Parathyroid adenoma (tissue), 2 donors: Measurements from ENCODE around the gene CCNC.

Source experiments
- H2AFZ ChIP-seq: fragments of 300-600 bp; sonication (generic); one replicate; pipeline ENCODE4 v1.7.0; 2017; ENCODE audit warnings: antibody characterized with exemption, mild to moderate bottlenecking
- H3K27ac ChIP-seq: fragments of 300-600 bp; sonication (generic); one replicate; pipeline ENCODE4 v1.7.0; 2017
- H3K27me3 ChIP-seq: fragments of 300-600 bp; sonication (generic); one replicate; pipeline ENCODE4 v1.7.0; 2017; ENCODE audit warnings: low read length; ENCODE audit not compliant: control insufficient read depth, insufficient read depth
- H3K36me3 ChIP-seq: fragments of 300-600 bp; sonication (generic); one replicate; pipeline ENCODE4 v1.7.0; 2017; ENCODE audit warnings: low read length; ENCODE audit not compliant: control insufficient read depth, insufficient read depth
- H3K4me1 ChIP-seq: fragments of 300-600 bp; sonication (generic); one replicate; pipeline ENCODE4 v1.7.0; 2017; ENCODE audit warnings: control low read depth
- H3K4me2 ChIP-seq: fragments of 300-600 bp; sonication (generic); one replicate; pipeline ENCODE4 v1.7.0; 2017; ENCODE audit warnings: low read length
- H3K4me3 ChIP-seq: fragments of 300-600 bp; sonication (generic); one replicate; pipeline ENCODE4 v1.7.0; 2017; ENCODE audit warnings: low read depth, low read length
- H3K79me2 ChIP-seq: fragments of 300-600 bp; sonication (generic); one replicate; pipeline ENCODE4 v1.7.0; 2017; ENCODE audit warnings: control low read depth
- H3K9ac ChIP-seq: fragments of 300-600 bp; sonication (generic); one replicate; pipeline ENCODE4 v1.7.0; 2017; ENCODE audit warnings: mild to moderate bottlenecking
- H3K9me3 ChIP-seq: fragments of 300-600 bp; sonication (generic); one replicate; pipeline ENCODE4 v1.7.0; 2017; ENCODE audit warnings: low read length; ENCODE audit not compliant: control insufficient read depth
- CTCF ChIP-seq: fragments of 300-600 bp; sonication (generic); IDR thresholded peaks from one replicate; pipeline ENCODE4 v1.7.0; 2017; ENCODE audit warnings: antibody characterized with exemption, mild to moderate bottlenecking
- donor health status: primary hyperparathyroidism.

CCNC gene

DNA sequence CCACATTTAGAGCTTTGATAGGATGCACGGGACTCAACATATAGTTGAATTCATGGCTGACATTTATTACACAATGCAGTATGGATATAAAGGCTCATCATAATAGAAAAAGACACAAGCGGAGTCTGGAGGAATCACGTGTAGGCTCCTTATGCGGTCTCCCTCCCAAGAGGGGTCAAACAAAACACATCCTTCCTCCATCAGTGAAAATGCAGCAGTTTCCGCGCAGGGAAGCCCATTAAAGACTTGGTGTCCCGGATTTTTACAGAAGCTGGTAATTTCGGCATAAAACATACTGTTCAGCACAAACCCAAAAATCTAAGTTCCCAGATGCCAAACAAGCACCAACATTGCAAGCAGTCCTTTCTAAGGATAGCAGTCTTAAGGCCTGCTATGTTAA, 54.4 kb downstream of the CCNC start:
- peak overlapping the region; percentile 81 for H3K4me2 ChIP-seq
- H3K79me2 ChIP-seq = no peaks in the 10 kb centered on the region
- no peak overlapping the region for H3K27ac ChIP-seq
- no peak overlapping the region for H3K9ac ChIP-seq
- no peaks in the 10 kb centered on the region for H3K9me3 ChIP-seq
- no peak for TF ChIP-seq CTCF
- H2AFZ ChIP-seq = peak overlapping the region; percentile 94
- peaks cover 5% of the 10 kb centered on the region for H3K4me1 ChIP-seq
- no peaks in the 10 kb centered on the region for H3K27me3 ChIP-seq
- peak overlapping the region; percentile 69 for H3K4me3 ChIP-seq
- no peaks in the 10 kb centered on the region for H3K36me3 ChIP-seq

DNA sequence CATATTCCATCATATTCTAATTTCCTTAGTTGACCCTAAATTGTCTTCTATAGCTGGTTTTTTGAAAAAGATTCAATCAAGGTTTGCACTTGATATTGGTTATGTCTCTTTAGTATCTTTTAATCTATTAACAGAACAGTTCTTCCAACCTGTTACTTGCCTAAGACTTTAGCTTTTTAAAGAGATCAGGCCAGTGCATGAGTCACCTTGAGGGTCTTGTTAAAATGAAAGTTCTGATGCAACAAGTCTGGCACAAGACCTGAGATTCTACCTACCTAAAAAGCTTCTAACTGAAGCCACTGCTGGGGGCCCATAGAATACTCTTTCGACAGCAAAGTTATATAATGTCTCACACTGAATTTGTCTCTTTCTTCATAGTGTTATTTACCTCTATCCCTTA, 56.4 kb downstream of the CCNC start:
- H3K9ac ChIP-seq = no peak overlapping the region
- H2AFZ ChIP-seq = no peak overlapping the region
- no peak overlapping the region for H3K27ac ChIP-seq
- H3K79me2 ChIP-seq = no peaks in the 10 kb centered on the region
- no peak for TF ChIP-seq CTCF
- H3K36me3 ChIP-seq = no peaks in the 10 kb centered on the region
- no peak overlapping the region for H3K4me2 ChIP-seq
- no peak overlapping the region for H3K4me3 ChIP-seq
- peaks cover 5% of the 10 kb centered on the region for H3K4me1 ChIP-seq
- H3K9me3 ChIP-seq = no peaks in the 10 kb centered on the region
- no peaks in the 10 kb centered on the region for H3K27me3 ChIP-seq

DNA sequence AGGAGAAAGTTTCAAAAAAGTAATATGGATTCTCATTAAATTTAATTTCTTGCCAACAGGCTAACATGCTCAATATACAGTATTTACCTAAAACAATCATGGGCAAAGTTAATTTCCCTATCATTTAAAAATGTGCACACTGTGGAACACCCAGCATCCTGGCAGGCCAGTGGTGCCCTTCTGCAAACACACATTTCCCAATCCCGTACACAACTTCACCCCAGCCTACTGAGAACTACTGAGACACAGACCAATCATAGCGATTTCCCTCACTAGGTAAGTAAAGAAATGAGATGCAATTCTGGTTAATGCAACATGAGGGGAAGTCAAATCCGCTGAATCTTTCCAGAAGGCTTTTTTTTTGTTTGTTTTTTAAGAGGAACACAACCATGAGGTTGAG, 60.8 kb downstream of the CCNC start:
- Histone ChIP-seq H3K79me2 (no peaks in the 10 kb centered on the region), H3K9me3 (no peaks in the 10 kb centered on the region), H3K36me3 (no peaks in the 10 kb centered on the region), H3K4me1 (no peaks in the 10 kb centered on the region), H3K9ac (no peak overlapping the region), H2AFZ (no peak overlapping the region), H3K4me2 (no peak overlapping the region), H3K27ac (no peak overlapping the region), H3K27me3 (no peaks in the 10 kb centered on the region), H3K4me3 (no peak overlapping the region)
- no peak for TF ChIP-seq CTCF

- H2AFZ ChIP-seq = no peak overlapping the region
- H3K27me3 ChIP-seq = no peaks in the 10 kb centered on the region
- no peak overlapping the region for H3K9ac ChIP-seq
- H3K79me2 ChIP-seq = no peaks in the 10 kb centered on the region
- no peaks in the 10 kb centered on the region for H3K9me3 ChIP-seq
- no peak overlapping the region for H3K4me2 ChIP-seq
- no peaks in the 10 kb centered on the region for H3K4me1 ChIP-seq
- H3K36me3 ChIP-seq = no peaks in the 10 kb centered on the region
- H3K27ac ChIP-seq = no peak overlapping the region
- no peak for TF ChIP-seq CTCF
- no peak overlapping the region for H3K4me3 ChIP-seq
These were observed 66.7 kb downstream of the CCNC start for GRCh38 chr6:99501762-99502161.

- Histone ChIP-seq H3K4me3 (no peak overlapping the region), H3K27me3 (no peaks in the 10 kb centered on the region), H3K27ac (no peak overlapping the region), H3K79me2 (no peaks in the 10 kb centered on the region), H3K36me3 (no peaks in the 10 kb centered on the region), H3K4me2 (no peak overlapping the region), H3K9me3 (no peaks in the 10 kb centered on the region), H3K4me1 (no peaks in the 10 kb centered on the region), H2AFZ (no peak overlapping the region), H3K9ac (no peak overlapping the region)
- no peak for TF ChIP-seq CTCF
These were observed 70.0 kb downstream of the CCNC start for GRCh38 chr6:99498421-99498820.
